GM12878 (cell line): ENCODE data around the gene SERPINB3. TPM values are rescaled to one million over a fixed set of nuclear protein-coding genes. Genes with fewer than 3 reads are reported as not detected.
"Not testable (repeated sequence)": the region's sequence is repeated elsewhere in the genome, so short reads cannot be mapped to it uniquely, and the experiment has no call there.

Experiments
- ATAC-seq: fragments of 200-7000 bp; cut with Tn5 transposase; 3 replicates; pipeline ENCODE4 v1.9.1; 2020; ENCODE audit warnings: mild to moderate bottlenecking, moderate library complexity
- BruUV-seq: library from RNA; stranded (reverse); fragments of 400-500 nt; replicated peaks from 2 replicates; lab custom pipeline; 2021; lab: Mats Ljungman, UMichigan
- CTCF ChIA-PET: fragments of 300-600 bp; sonication (Branson Sonifier 250); formaldehyde crosslinking; extraction: SDS; loops from one replicate; lab custom pipeline; 2021; ENCODE audit warnings: inconsistent platforms; lab: Yijun Ruan, JAX
- POLR2A ChIA-PET: fragments of 350-600 bp; formaldehyde crosslinking; extraction: SDS; loops from one replicate; lab custom pipeline; 2021; ENCODE audit warnings: inconsistent platforms; lab: Charles Lee
- RAD21 ChIA-PET: fragments of 300-600 bp; sonication (Branson Sonifier 250); formaldehyde crosslinking; loops from one replicate; lab custom pipeline; 2023; ENCODE audit warnings: antibody characterized with exemption; ENCODE audit not compliant: unreplicated experiment; lab: Charles Lee
- SMC1A ChIA-PET: fragments of 300-600 bp; sonication (Branson Sonifier 250); formaldehyde crosslinking; loops from one replicate; lab custom pipeline; 2023; ENCODE audit not compliant: unreplicated experiment, uncharacterized antibody; lab: Charles Lee
- DNase-seq: peaks from one replicate; pipeline ENCODE4 v3.0.0-alpha.2; 2011; ENCODE audit warnings: low read depth, low spot score
- FAIRE-seq: peaks from 3 replicates; lab custom pipeline; 2011; peaks lifted over from hg19 to GRCh38; lab: Jason Lieb, UNC
- H2AFZ ChIP-seq: 2 replicates; pipeline ENCODE4 v1.6.0; 2011; ENCODE audit warnings: low read depth, low read length, control low read depth; ENCODE audit not compliant: control insufficient read depth
- H3K27ac ChIP-seq: 2 replicates; pipeline ENCODE4 v1.5.1; 2011; ENCODE audit warnings: control low read depth; ENCODE audit not compliant: control insufficient read depth, insufficient read depth
- H3K27me3 ChIP-seq, 2 experiments: replicated peaks in 1 of 2; 2 replicates each; pipeline versions ENCODE4 v1.6.0 to v1.6.1; 2011; ENCODE audit warnings: low read length in 1 of 2; ENCODE audit not compliant: control insufficient read depth in 2 of 2, insufficient read depth in 2 of 2
- H3K36me3 ChIP-seq, 2 experiments: 2 replicates each; pipeline ENCODE4 v1.5.1; 2011; ENCODE audit warnings: low read length in 1 of 2; ENCODE audit not compliant: control insufficient read depth in 2 of 2, insufficient read depth in 2 of 2
- H3K4me1 ChIP-seq: 2 replicates; pipeline ENCODE4 v1.6.1; 2011; ENCODE audit warnings: mild to moderate bottlenecking, low read length, moderate library complexity, mixed read lengths; ENCODE audit not compliant: control insufficient read depth, insufficient read depth
- H3K4me2 ChIP-seq: 2 replicates; pipeline ENCODE4 v1.6.0; 2011; ENCODE audit warnings: control low read depth; ENCODE audit not compliant: control insufficient read depth, insufficient read depth
- H3K4me3 ChIP-seq: fragments of 200-600 bp; sonication (generic); 2 replicates; pipeline ENCODE4 v1.5.1; 2016
- H3K79me2 ChIP-seq: 2 replicates; pipeline ENCODE4 v1.6.0; 2011; ENCODE audit warnings: low read length; ENCODE audit not compliant: control insufficient read depth, insufficient read depth
- H3K9ac ChIP-seq: 2 replicates; pipeline ENCODE4 v1.8.0; 2011; ENCODE audit warnings: low read length, control low read depth, mixed read lengths; ENCODE audit not compliant: control insufficient read depth, insufficient read depth
- H3K9me3 ChIP-seq: replicated peaks from 3 replicates; pipeline ENCODE4 v1.5.1; 2011; ENCODE audit warnings: mild to moderate bottlenecking, low read length; ENCODE audit not compliant: control insufficient read depth, insufficient read depth
- H4K20me1 ChIP-seq: 2 replicates; pipeline ENCODE4 v1.6.0; 2011; ENCODE audit not compliant: control insufficient read depth, insufficient read depth
- BHLHE40 ChIP-seq, 2 experiments: fragments of 450-650 bp in 1 of 2; IDR thresholded peaks; 2 replicates each; pipeline ENCODE4 v1.6.1; 2011 to 2017; ENCODE audit warnings: low read depth in 2 of 2, borderline replicate concordance in 1 of 2, improper control_type of control experiment in 1 of 2, low read length in 1 of 2, mild to moderate bottlenecking in 1 of 2
- MTA3 ChIP-seq: IDR thresholded peaks from 2 replicates; pipeline ENCODE4 v1.6.1; 2012; ENCODE audit warnings: low read length, inconsistent platforms, borderline replicate concordance
- MXI1 ChIP-seq: fragments of 150-350 bp; IDR thresholded peaks from 2 replicates; pipeline ENCODE4 v1.6.1; 2011; ENCODE audit warnings: low read depth, mild to moderate bottlenecking, inconsistent platforms, low read length, improper control_type of control experiment
- PML ChIP-seq: IDR thresholded peaks from 2 replicates; pipeline ENCODE4 v1.6.1; 2012; ENCODE audit warnings: low read length, inconsistent platforms
- RFX5 ChIP-seq: IDR thresholded peaks from 2 replicates; pipeline ENCODE4 v1.6.1; 2011; ENCODE audit warnings: low read depth, low read length, improper control_type of control experiment
- SREBF2 ChIP-seq: IDR thresholded peaks from 2 replicates; pipeline ENCODE4 v1.6.1; 2012; ENCODE audit warnings: mild to moderate bottlenecking, low read length
- SUPT20H ChIP-seq: IDR thresholded peaks from 2 replicates; pipeline ENCODE4 v1.6.1; 2011; ENCODE audit warnings: low read depth, mild to moderate bottlenecking, low read length, moderate library complexity, borderline replicate concordance; ENCODE audit not compliant: control insufficient read depth
- TAF1 ChIP-seq: IDR thresholded peaks from 2 replicates; pipeline ENCODE4 v1.6.1; 2011; ENCODE audit warnings: mild to moderate bottlenecking, low read depth, low read length, borderline replicate concordance
- ZNF24 ChIP-seq: fragments of 450-650 bp; IDR thresholded peaks from 2 replicates; pipeline ENCODE4 v1.6.1; 2017; ENCODE audit warnings: antibody characterized with exemption, mild to moderate bottlenecking
- ZSCAN29 ChIP-seq: fragments of 450-650 bp; IDR thresholded peaks from 2 replicates; pipeline ENCODE4 v1.6.1; 2017; ENCODE audit warnings: mild to moderate bottlenecking, moderate library complexity
- WGBS: methylation state at CpG from one replicate; pipeline ENCODE4 v1.1.6; 2016; ENCODE audit warnings: low lambda C conversion rate; ENCODE audit not compliant: insufficient replicate concordance, insufficient coverage; ENCODE audit errors: missing lambda C conversion rate; 5-methylcytosine and 5-hydroxymethylcytosine counted together
- in situ Hi-C: fragments of 300-500 bp; cut with MboI; formaldehyde crosslinking; loops from 9 replicates; pipeline ENCODE4 v1.14.3; 2018; ENCODE audit warnings: mixed read lengths
- intact Hi-C: fragments of 100-400 bp; cut with micrococcal nuclease; formaldehyde crosslinking; loops from one replicate; pipeline ENCODE4 v1.14.2; 2022; ENCODE audit not compliant: unreplicated experiment
- polyA plus RNA-seq, 11 experiments: library from polyadenylated mRNA; depleted of rRNA in 4 of 11; unstranded in 6 of 11; stranded (reverse) in 5 of 11; fragments of >200 nt; fragmentation: Nextera tagmentation in 4 of 11; fragmentation: Illumina TruSeq in 1 of 11; extraction: Ambion mirVana in 4 of 11; extraction: Trizol in 1 of 11; gene quantifications; 1 replicate in 1 of 11; 2 replicates in 10 of 11; pipeline versions ENCODE4 v1.2.1 to v1.2.3, GENCODE V29; 2011 to 2016; ENCODE audit warnings: inconsistent platforms in 2 of 11, missing spikeins in 2 of 11, low read depth in 1 of 11
- total RNA-seq, 4 experiments: library from RNA; depleted of rRNA in 3 of 4; stranded (reverse); fragments of >200 nt in 3 of 4; fragmentation: Illumina TruSeq in 1 of 4; extraction: Trizol in 1 of 4; gene quantifications; 2 replicates each; pipeline versions ENCODE4 v1.2.1 to v1.2.3, GENCODE V29; 2013 to 2021
- TF ChIP-seq, protein P1 (sequence below), 3 experiments: IDR thresholded peaks in 2 of 3; conservative IDR thresholded peaks in 1 of 3; 2 replicates each; pipeline ENCODE4 v1.5.1; 2011; ENCODE audit warnings: low read depth in 3 of 3, low read length in 3 of 3, mild to moderate bottlenecking in 3 of 3, control low read depth in 2 of 3, moderate library complexity in 2 of 3, inconsistent platforms in 1 of 3, mixed read lengths in 1 of 3; ENCODE audit not compliant: control insufficient read depth in 2 of 3, insufficient read depth in 1 of 3; ENCODE audit errors: extremely low read depth in 1 of 3
- TF ChIP-seq, protein P2 (sequence below): fragments of 450-650 bp; IDR thresholded peaks from 2 replicates; pipeline ENCODE4 v1.6.1; 2017; ENCODE audit warnings: borderline replicate concordance

The SERPINB3 gene
- total and polyA plus RNA-seq, 10 of the 15 experiments (the other 5 are each of a cell fraction or from before 2014, with no cell fraction given), result not detected

DNA sequence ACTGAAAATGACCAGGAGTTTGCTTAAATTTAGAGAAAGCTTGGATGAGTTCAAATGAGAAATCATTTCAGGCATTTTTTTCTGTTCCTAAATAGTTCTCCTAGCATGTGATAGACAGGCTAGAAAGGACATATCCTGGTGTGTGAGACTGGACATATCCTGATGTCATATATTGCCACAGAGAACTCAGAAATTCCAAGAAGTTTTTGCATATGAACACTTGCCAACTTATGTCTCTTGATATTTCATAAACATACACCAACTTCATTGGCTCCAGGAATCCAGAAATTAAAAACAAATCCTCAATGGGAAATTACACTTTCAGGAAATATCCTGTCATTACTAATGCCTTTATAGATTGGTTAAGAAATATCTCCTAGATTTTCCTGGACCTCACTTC lies 14.8 kb downstream of the SERPINB3 start:
- no peak for TF ChIP-seq SREBF2
- no peak for TF ChIP-seq PML
- TF ChIP-seq, protein P1, sequence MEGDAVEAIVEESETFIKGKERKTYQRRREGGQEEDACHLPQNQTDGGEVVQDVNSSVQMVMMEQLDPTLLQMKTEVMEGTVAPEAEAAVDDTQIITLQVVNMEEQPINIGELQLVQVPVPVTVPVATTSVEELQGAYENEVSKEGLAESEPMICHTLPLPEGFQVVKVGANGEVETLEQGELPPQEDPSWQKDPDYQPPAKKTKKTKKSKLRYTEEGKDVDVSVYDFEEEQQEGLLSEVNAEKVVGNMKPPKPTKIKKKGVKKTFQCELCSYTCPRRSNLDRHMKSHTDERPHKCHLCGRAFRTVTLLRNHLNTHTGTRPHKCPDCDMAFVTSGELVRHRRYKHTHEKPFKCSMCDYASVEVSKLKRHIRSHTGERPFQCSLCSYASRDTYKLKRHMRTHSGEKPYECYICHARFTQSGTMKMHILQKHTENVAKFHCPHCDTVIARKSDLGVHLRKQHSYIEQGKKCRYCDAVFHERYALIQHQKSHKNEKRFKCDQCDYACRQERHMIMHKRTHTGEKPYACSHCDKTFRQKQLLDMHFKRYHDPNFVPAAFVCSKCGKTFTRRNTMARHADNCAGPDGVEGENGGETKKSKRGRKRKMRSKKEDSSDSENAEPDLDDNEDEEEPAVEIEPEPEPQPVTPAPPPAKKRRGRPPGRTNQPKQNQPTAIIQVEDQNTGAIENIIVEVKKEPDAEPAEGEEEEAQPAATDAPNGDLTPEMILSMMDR (IDR thresholded peaks at IDR 0.05 in 2 of 3, conservative IDR thresholded peaks at IDR 0.05 in 1 of 3; ENCODE audit: control insufficient read depth in 2 of 3, extremely low read depth in 1 of 3, insufficient read depth in 1 of 3, low read depth in 3 of 3, low read length in 3 of 3), result no peak
- no peak for TF ChIP-seq MXI1
- no peak for TF ChIP-seq MTA3
- no peak for TF ChIP-seq ZSCAN29
- TF ChIP-seq SUPT20H, result no peak
- TF ChIP-seq, protein P2, sequence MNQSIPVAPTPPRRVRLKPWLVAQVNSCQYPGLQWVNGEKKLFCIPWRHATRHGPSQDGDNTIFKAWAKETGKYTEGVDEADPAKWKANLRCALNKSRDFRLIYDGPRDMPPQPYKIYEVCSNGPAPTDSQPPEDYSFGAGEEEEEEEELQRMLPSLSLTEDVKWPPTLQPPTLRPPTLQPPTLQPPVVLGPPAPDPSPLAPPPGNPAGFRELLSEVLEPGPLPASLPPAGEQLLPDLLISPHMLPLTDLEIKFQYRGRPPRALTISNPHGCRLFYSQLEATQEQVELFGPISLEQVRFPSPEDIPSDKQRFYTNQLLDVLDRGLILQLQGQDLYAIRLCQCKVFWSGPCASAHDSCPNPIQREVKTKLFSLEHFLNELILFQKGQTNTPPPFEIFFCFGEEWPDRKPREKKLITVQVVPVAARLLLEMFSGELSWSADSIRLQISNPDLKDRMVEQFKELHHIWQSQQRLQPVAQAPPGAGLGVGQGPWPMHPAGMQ, result no peak
- TF ChIP-seq RFX5, result no peak
- no peak for TF ChIP-seq ZNF24
- no peak for TF ChIP-seq TAF1
- no peak for TF ChIP-seq BHLHE40 (IDR thresholded peaks at IDR 0.05; ENCODE audit: borderline replicate concordance in 1 of 2, low read depth in 2 of 2, low read length in 1 of 2)
- ChIA-PET CTCF (no interaction called here), POLR2A (no interaction called here)

DNA sequence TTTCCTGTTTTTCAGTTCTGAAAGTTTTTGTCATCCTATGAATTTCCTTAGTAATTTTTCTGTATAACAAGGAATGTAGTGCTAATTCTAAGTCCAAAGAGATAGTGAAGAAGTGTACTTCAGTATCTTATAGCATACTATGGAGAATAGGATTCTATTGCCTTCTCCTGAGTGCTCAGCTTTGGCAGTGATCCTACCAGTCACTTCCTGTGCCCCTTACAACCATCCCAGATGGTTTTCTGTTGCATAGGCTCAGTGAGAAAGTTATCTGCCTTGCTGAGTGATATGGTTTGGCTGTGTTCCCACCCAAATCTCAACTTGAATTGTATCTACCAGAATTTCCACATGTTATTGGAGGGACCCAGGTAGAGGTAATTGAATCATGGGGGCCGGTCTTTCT lies 17.0 kb downstream of the SERPINB3 start:
- H3K9me3 ChIP-seq, CTCF ChIA-PET, intact Hi-C loops: not testable (repeated sequence)

More for the DNA sequence above, 14.8 kb downstream of the SERPINB3 start:
- no peak for DNase-seq
- H3K4me1 ChIP-seq, result no peaks in the 10 kb centered on the region
- no peaks in the 10 kb centered on the region for H3K27me3 ChIP-seq
- no peak for ATAC-seq
- FAIRE-seq, result no peak
- no peaks in the 10 kb centered on the region for H3K36me3 ChIP-seq
- no peak overlapping the region for H3K4me3 ChIP-seq
- in situ Hi-C loops, result no loop called here
- BruUV-seq, result no TSS peak
- H2AFZ ChIP-seq, result no peak overlapping the region
- intact Hi-C loops, result no loop called here
- no peak overlapping the region for H3K9ac ChIP-seq
- H3K4me2 ChIP-seq, result no peak overlapping the region
- H4K20me1 ChIP-seq, result no peaks in the 10 kb centered on the region
- H3K9me3 ChIP-seq, result no peaks in the 10 kb centered on the region
- no peaks in the 10 kb centered on the region for H3K79me2 ChIP-seq
- RAD21 ChIA-PET, result no interaction called here
- H3K27ac ChIP-seq, result no peak overlapping the region
- SMC1A ChIA-PET, result no interaction called here

More for the DNA sequence above, 17.0 kb downstream of the SERPINB3 start:
- H3K27ac ChIP-seq, H4K20me1 ChIP-seq, FAIRE-seq, in situ Hi-C loops, ATAC-seq, SMC1A ChIA-PET, BruUV-seq, H3K27me3 ChIP-seq, H2AFZ ChIP-seq, H3K9ac ChIP-seq, DNase-seq, H3K4me1 ChIP-seq, H3K36me3 ChIP-seq, H3K4me3 ChIP-seq, POLR2A ChIA-PET, H3K79me2 ChIP-seq, RAD21 ChIA-PET, H3K4me2 ChIP-seq: not testable (repeated sequence)
- WGBS, result 42% methylated on average over 1 of the region's 1 CpG
